Endodermal cell (in vitro differentiated cells): ENCODE results near the gene PRIMPOL. TPM values are rescaled to one million over a fixed set of nuclear protein-coding genes. Genes with fewer than 3 reads are reported as not detected.
A peak's percentile ranks its signal among the peaks of the same experiment; 100 is the strongest.

ENCODE experiments used
- DNase-seq: peaks from one replicate; pipeline ENCODE4 v3.0.0-alpha.2; 2017
- H3K27ac ChIP-seq: 2 replicates; pipeline ENCODE4 v1.5.1; 2013; ENCODE audit warnings: mild to moderate bottlenecking, low read depth, low read length, moderate library complexity
- H3K27me3 ChIP-seq: 2 replicates; pipeline ENCODE4 v1.6.1; 2013; ENCODE audit warnings: mild to moderate bottlenecking, low read length, moderate library complexity; ENCODE audit not compliant: insufficient read depth, control insufficient read depth, poor library complexity, severe bottlenecking
- H3K36me3 ChIP-seq: 2 replicates; pipeline ENCODE4 v1.7.0; 2013; ENCODE audit warnings: mild to moderate bottlenecking, low read length, moderate library complexity; ENCODE audit not compliant: control insufficient read depth, insufficient read depth
- H3K4me1 ChIP-seq: one replicate; pipeline ENCODE4 v1.7.0; 2013; ENCODE audit warnings: low read length; ENCODE audit not compliant: control insufficient read depth, insufficient read depth
- H3K4me3 ChIP-seq: 2 replicates; pipeline ENCODE4 v1.5.1; 2013; ENCODE audit warnings: mild to moderate bottlenecking, low read length, moderate library complexity
- H3K9ac ChIP-seq: 2 replicates; pipeline ENCODE4 v1.6.1; 2013; ENCODE audit warnings: mild to moderate bottlenecking, low read length, moderate library complexity; ENCODE audit not compliant: poor library complexity, severe bottlenecking; ENCODE audit errors: extremely low read depth
- H3K9me3 ChIP-seq: 2 replicates; pipeline ENCODE4 v1.6.1; 2013; ENCODE audit warnings: mild to moderate bottlenecking, low read length, moderate library complexity; ENCODE audit not compliant: control insufficient read depth
- H3K27ac Mint-ChIP-seq: 2 replicates; pipeline ENCODE4 v1.8.0; 2020; ENCODE audit warnings: mixed read lengths
- H3K27me3 Mint-ChIP-seq: 2 replicates; pipeline ENCODE4 v1.8.0; 2021; ENCODE audit warnings: mild to moderate bottlenecking, mixed read lengths; ENCODE audit not compliant: insufficient read depth
- H3K36me3 Mint-ChIP-seq: 2 replicates; pipeline ENCODE4 v1.8.0; 2020; ENCODE audit warnings: low read depth, mixed read lengths
- H3K4me1 Mint-ChIP-seq: 2 replicates; pipeline ENCODE4 v1.8.0; 2020; ENCODE audit warnings: mixed read lengths
- H3K4me3 Mint-ChIP-seq: 2 replicates; pipeline ENCODE4 v1.8.0; 2020; ENCODE audit warnings: mild to moderate bottlenecking, moderate library complexity, mixed read lengths
- H3K9me3 Mint-ChIP-seq: 2 replicates; pipeline ENCODE4 v1.8.0; 2020; ENCODE audit warnings: mild to moderate bottlenecking, mixed read lengths
- WGBS, 2 experiments: methylation state at CpG; one replicate each; pipeline versions ENCODE4 v1.1.5 to v1.1.7; 2013; ENCODE audit warnings: missing lambda C conversion rate in 2 of 2, mixed read lengths in 1 of 2; ENCODE audit not compliant: insufficient coverage in 1 of 2, insufficient read length in 1 of 2; 5-methylcytosine and 5-hydroxymethylcytosine counted together
- total RNA-seq, 2 donors: library from RNA; stranded (reverse); fragmentation: NEBNext Ultra II Directional in 1 of 2; extraction: Animal tissue kit (Norgen Biotek cat#: 25700) in 1 of 2; gene quantifications; 2 replicates in 1 of 2; 3 replicates in 1 of 2; pipeline ENCODE4 v1.2.1, GENCODE V29; 2021
- TF ChIP-seq, protein P1 (sequence below): fragments of 200-600 bp; sonication (generic); conservative IDR thresholded peaks from 2 replicates; pipeline ENCODE4 v1.5.0; 2021; ENCODE audit warnings: antibody characterized with exemption, mild to moderate bottlenecking

The PRIMPOL gene
- total RNA-seq, 2 donors from 2014 or later: 10.1 to 12.0 TPM

DNA sequence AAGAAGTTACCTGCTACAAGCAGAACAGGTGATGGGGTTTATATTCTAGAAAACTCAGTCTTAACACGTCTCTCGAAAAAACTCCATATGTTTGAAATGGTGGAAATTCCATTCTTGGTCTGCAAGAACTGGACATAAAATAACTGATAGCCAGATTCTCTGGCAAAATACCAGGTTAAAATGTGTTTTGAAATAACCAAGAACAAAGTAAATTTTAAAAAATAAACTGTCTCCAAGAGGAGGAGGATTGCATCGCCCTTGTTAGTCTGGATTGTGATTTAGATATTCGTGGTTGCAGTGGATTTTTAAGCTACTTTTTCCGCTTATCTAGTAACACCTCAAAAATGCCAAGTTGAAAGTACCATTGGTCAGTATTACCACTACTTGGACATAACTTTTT, 43.5 kb downstream of the PRIMPOL start:
- Mint-ChIP-seq H3K4me1 (peaks cover 6% of the 10 kb centered on the region), H3K27me3 (no peaks in the 10 kb centered on the region), H3K4me3 (no peak overlapping the region), H3K36me3 (peaks cover 46% of the 10 kb centered on the region), H3K27ac (peak overlapping the region; percentile 2), H3K9me3 (no peaks in the 10 kb centered on the region)
- Histone ChIP-seq H3K27me3 (no peaks in the 10 kb centered on the region), H3K4me3 (no peak overlapping the region), H3K4me1 (no peaks in the 10 kb centered on the region), H3K9ac (no peak overlapping the region), H3K27ac (no peak overlapping the region), H3K36me3 (peaks cover 43% of the 10 kb centered on the region), H3K9me3 (no peaks in the 10 kb centered on the region)
- DNase-seq: no peak
- 97 to 100% methylated on average over 3 to 5 of the region's 5 CpGs for WGBS, 2 experiments
- TF ChIP-seq, protein P1, sequence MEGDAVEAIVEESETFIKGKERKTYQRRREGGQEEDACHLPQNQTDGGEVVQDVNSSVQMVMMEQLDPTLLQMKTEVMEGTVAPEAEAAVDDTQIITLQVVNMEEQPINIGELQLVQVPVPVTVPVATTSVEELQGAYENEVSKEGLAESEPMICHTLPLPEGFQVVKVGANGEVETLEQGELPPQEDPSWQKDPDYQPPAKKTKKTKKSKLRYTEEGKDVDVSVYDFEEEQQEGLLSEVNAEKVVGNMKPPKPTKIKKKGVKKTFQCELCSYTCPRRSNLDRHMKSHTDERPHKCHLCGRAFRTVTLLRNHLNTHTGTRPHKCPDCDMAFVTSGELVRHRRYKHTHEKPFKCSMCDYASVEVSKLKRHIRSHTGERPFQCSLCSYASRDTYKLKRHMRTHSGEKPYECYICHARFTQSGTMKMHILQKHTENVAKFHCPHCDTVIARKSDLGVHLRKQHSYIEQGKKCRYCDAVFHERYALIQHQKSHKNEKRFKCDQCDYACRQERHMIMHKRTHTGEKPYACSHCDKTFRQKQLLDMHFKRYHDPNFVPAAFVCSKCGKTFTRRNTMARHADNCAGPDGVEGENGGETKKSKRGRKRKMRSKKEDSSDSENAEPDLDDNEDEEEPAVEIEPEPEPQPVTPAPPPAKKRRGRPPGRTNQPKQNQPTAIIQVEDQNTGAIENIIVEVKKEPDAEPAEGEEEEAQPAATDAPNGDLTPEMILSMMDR: no peak

DNA sequence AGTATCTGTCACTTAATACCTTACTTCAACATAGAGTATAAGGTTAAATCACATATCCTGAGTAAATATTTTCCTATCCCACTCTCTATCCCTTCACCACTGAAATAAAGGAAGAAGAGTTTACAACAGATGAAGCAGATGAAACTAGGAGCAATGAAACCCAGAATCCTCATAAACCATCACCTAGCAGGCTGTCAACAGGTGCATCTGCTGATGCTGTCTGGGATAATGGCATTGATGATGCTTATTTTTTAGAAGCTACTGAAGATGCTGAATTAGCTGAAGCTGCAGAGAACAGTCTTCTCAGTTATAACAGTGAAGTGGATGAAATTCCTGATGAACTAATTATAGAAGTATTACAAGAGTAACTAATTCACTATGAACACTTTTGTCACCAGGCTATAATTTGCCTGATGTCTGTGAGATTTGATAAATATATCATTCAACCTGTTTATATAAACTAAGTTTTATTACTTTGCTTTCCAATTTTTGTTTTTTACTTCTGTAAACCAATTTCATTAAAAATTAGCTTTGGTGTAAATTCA, 44.9 kb downstream of the PRIMPOL start:
- Histone ChIP-seq H3K9me3 (no peaks in the 10 kb centered on the region), H3K27me3 (no peaks in the 10 kb centered on the region), H3K9ac (no peak overlapping the region), H3K27ac (no peak overlapping the region), H3K4me1 (no peaks in the 10 kb centered on the region), H3K36me3 (peaks cover 43% of the 10 kb centered on the region), H3K4me3 (no peak overlapping the region)
- Mint-ChIP-seq H3K36me3 (peaks cover 50% of the 10 kb centered on the region), H3K27ac (no peak overlapping the region), H3K4me3 (no peak overlapping the region), H3K4me1 (no peaks in the 10 kb centered on the region), H3K9me3 (no peaks in the 10 kb centered on the region), H3K27me3 (no peaks in the 10 kb centered on the region)
- no peak for DNase-seq
- TF ChIP-seq, protein P1: no peak

DNA sequence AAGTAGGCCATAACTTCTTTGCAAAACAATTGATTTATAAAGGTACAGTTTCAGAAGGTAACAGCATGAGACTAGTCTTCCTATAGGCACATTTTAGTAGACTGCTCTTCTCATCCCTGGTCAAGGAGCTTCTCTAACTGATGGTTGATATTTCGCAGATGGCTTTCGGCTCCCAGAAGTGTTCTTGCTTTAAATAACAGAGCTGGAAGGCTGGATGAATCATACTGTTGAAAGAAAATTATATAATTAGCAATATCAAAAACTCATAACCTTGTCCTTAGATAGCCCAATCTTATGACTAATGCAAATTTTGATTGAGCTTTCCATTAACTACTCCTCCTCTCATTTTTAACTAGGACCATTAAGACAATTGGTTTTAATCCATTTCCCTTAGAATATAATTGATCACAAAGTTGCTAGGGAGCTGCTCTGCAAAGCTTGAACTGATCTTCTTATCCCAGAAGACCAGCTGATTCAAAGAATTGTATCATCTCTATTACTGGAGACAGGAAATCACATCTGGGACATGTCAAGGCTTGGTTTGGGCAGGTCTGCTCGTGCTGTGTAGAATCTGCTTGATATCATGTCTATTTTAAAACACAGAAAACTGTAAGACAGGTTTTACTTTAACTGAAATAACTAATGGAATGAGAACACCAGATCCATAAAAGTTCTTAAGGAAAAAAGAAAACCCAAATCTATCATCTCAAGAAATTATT, 45.8 kb downstream of the PRIMPOL start:
- DNase-seq: no peak
- no peak overlapping the region for H3K9ac ChIP-seq
- no peak overlapping the region for H3K4me3 ChIP-seq
- H3K27ac ChIP-seq: no peak overlapping the region
- Mint-ChIP-seq H3K27ac (no peak overlapping the region), H3K9me3 (no peaks in the 10 kb centered on the region), H3K4me1 (no peaks in the 10 kb centered on the region), H3K4me3 (no peak overlapping the region), H3K27me3 (no peaks in the 10 kb centered on the region), H3K36me3 (peaks cover 58% of the 10 kb centered on the region)
- H3K9me3 ChIP-seq: no peaks in the 10 kb centered on the region
- H3K27me3 ChIP-seq: no peaks in the 10 kb centered on the region
- TF ChIP-seq, protein P1: no peak
- peaks cover 49% of the 10 kb centered on the region for H3K36me3 ChIP-seq
- no peaks in the 10 kb centered on the region for H3K4me1 ChIP-seq
- WGBS, 2 experiments: 95 to 100% methylated on average over 2 to 3 of the region's 3 CpGs
